ENCODE measurements around the gene PDE4DIP.
"Not testable (repeated sequence)": the region's sequence is repeated elsewhere in the genome, so short reads cannot be mapped to it uniquely, and the experiment has no call there.

DNA sequence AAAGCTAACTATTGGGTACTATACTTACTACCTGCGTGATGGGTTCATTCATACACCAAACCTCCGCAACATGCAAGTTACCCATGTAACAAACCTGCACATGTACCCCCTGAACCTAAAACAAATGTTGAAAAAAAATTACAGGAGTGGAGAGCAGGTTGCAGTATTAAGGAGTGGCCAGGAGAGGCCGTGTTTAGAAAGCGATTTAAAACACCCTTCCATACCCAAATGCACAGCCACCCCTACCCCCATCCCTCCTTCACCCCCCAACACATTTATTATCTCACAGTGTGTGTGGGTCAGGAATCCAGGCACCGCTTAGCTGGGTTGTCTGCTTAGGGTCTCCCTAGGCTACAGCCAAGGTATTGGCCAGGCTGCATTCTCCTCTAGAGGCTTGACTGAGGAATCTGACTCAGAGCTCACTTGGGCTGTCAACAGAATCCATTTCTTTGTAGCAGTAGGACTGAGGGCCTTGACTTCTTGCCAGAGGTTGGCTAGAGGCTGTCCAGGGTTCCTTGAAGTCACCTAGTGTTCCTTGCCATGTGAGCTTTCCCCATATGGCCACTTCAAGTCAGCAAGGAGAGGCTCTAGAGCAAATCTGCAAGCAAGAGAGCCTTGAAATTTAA lies 67.2 kb downstream of the PDE4DIP start:
- TF ChIP-seq, protein P1, sequence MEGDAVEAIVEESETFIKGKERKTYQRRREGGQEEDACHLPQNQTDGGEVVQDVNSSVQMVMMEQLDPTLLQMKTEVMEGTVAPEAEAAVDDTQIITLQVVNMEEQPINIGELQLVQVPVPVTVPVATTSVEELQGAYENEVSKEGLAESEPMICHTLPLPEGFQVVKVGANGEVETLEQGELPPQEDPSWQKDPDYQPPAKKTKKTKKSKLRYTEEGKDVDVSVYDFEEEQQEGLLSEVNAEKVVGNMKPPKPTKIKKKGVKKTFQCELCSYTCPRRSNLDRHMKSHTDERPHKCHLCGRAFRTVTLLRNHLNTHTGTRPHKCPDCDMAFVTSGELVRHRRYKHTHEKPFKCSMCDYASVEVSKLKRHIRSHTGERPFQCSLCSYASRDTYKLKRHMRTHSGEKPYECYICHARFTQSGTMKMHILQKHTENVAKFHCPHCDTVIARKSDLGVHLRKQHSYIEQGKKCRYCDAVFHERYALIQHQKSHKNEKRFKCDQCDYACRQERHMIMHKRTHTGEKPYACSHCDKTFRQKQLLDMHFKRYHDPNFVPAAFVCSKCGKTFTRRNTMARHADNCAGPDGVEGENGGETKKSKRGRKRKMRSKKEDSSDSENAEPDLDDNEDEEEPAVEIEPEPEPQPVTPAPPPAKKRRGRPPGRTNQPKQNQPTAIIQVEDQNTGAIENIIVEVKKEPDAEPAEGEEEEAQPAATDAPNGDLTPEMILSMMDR (IDR thresholded peaks at IDR 0.05; ENCODE audit: low read depth, low read length, missing input control), result not testable (repeated sequence)
- TF ChIP-seq SP1 (IDR thresholded peaks at IDR 0.05); YY1 (IDR thresholded peaks at IDR 0.05); GABPA (IDR thresholded peaks at IDR 0.05 in 1 of 2, conservative IDR thresholded peaks at IDR 0.05 in 1 of 2); MAX (IDR thresholded peaks at IDR 0.05); FOXA1 (IDR thresholded peaks at IDR 0.05); TAF1 (conservative IDR thresholded peaks at IDR 0.05); HNF4G (IDR thresholded peaks at IDR 0.05); RAD21 (IDR thresholded peaks at IDR 0.05): not testable (repeated sequence)
- TF ChIP-seq, protein P2, sequence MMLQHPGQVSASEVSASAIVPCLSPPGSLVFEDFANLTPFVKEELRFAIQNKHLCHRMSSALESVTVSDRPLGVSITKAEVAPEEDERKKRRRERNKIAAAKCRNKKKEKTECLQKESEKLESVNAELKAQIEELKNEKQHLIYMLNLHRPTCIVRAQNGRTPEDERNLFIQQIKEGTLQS (IDR thresholded peaks at IDR 0.05), result not testable (repeated sequence)

All from liver (tissue), 3 donors.